ENCODE measurements around the gene MRC2. TPM values are rescaled to one million over a fixed set of nuclear protein-coding genes. Genes with fewer than 3 reads are reported as not detected.
"Not testable (repeated sequence)": the region's sequence is repeated elsewhere in the genome, so short reads cannot be mapped to it uniquely, and the experiment has no call there.

The MRC2 gene
- 10 to 100 TPM in 1 of 2 donors, 1 to 10 TPM in 1; 5.1 to 12.4 TPM for total RNA-seq
- long read RNA-seq, partial matches to known transcripts, result 7 of 7 reads
- long read RNA-seq, other reads (novel, unspliced or antisense), result 0 of 7 reads

- DNase-seq, result peak; percentile 35 to 37
- intact Hi-C loops (cut with DNase I, micrococcal nuclease), result no loop called here
- peak; percentile 33 for ATAC-seq
These were observed at the start of gene MRC2 for GRCh38 chr17:62627219-62627903. TSS of gene MRC2 (plus strand) at chr17:62627670. CDS start at chr17:62627803, 133 bp downstream.

- ATAC-seq, result no peak
- DNase-seq, result no peak
- intact Hi-C loops (cut with DNase I, micrococcal nuclease), result no loop called here
These were observed 48.5 kb upstream of the MRC2 start for GRCh38 chr17:62578757-62579487.

GRCh38 chr17:62580947-62581346 is 46.5 kb upstream of the MRC2 start:
- no peak for DNase-seq
- no peak for ATAC-seq
- intact Hi-C loops (cut with DNase I, micrococcal nuclease), result no loop called here

- DNase-seq, result no peak
- ATAC-seq, result no peak
- intact Hi-C loops (cut with DNase I, micrococcal nuclease), result no loop called here
These were observed 45.7 kb upstream of the MRC2 start for GRCh38 chr17:62581764-62582163.

GRCh38 chr17:62587554-62587953 is 39.9 kb upstream of the MRC2 start:
- DNase-seq (no peak), ATAC-seq (no peak)
- intact Hi-C loops (cut with DNase I, micrococcal nuclease), result no loop called here

- ATAC-seq (no peak), DNase-seq (no peak)
- intact Hi-C loops (cut with DNase I, micrococcal nuclease), result no loop called here
These were observed 39.4 kb upstream of the MRC2 start for GRCh38 chr17:62588109-62588508.

- no peak for DNase-seq
- no peak for ATAC-seq
- intact Hi-C loops (cut with DNase I, micrococcal nuclease), result no loop called here
These were observed 36.1 kb upstream of the MRC2 start for GRCh38 chr17:62591333-62591732.

- intact Hi-C loops (cut with DNase I, micrococcal nuclease); DNase-seq: not testable (repeated sequence)
These were observed 35.6 kb upstream of the MRC2 start for GRCh38 chr17:62591822-62592221.

GRCh38 chr17:62592341-62593099 is 35.0 kb upstream of the MRC2 start:
- intact Hi-C loops (cut with DNase I, micrococcal nuclease), result no loop called here
- no peak for ATAC-seq
- DNase-seq, result no peak

More at GRCh38 chr17:62591822-62592221, 35.6 kb upstream of the MRC2 start:
- ATAC-seq, result not testable (repeated sequence)

GRCh38 chr17:62595484-62595883 is 32.0 kb upstream of the MRC2 start:
- DNase-seq (no peak), ATAC-seq (no peak)
- intact Hi-C loops (cut with DNase I, micrococcal nuclease), result no loop called here

GRCh38 chr17:62596662-62597061 is 30.8 kb upstream of the MRC2 start:
- ATAC-seq, result no peak
- no peak for DNase-seq
- intact Hi-C loops (cut with DNase I, micrococcal nuclease), result no loop called here

- ATAC-seq (no peak), DNase-seq (no peak)
These were observed 30.3 kb upstream of the MRC2 start for GRCh38 chr17:62597150-62597549.

GRCh38 chr17:62597920-62598319 is 29.6 kb upstream of the MRC2 start:
- intact Hi-C loops (cut with DNase I, micrococcal nuclease), result no loop called here
- DNase-seq (no peak), ATAC-seq (no peak)

More at GRCh38 chr17:62597150-62597549, 30.3 kb upstream of the MRC2 start:
- intact Hi-C loops (cut with DNase I, micrococcal nuclease), result no loop called here

- intact Hi-C loops (cut with DNase I, micrococcal nuclease), result no loop called here
- ATAC-seq, result no peak
- no peak for DNase-seq
These were observed 27.4 kb upstream of the MRC2 start for GRCh38 chr17:62599964-62600657.

GRCh38 chr17:62600805-62601204 is 26.7 kb upstream of the MRC2 start:
- ATAC-seq (no peak), DNase-seq (no peak)
- intact Hi-C loops (cut with DNase I, micrococcal nuclease), result no loop called here

- DNase-seq, result no peak
- intact Hi-C loops (cut with DNase I, micrococcal nuclease), result no loop called here
- no peak for ATAC-seq
These were observed 26.0 kb upstream of the MRC2 start for GRCh38 chr17:62601471-62601870.

GRCh38 chr17:62603783-62604182 is 23.7 kb upstream of the MRC2 start:
- intact Hi-C loops (cut with DNase I, micrococcal nuclease); ATAC-seq; DNase-seq: not testable (repeated sequence)

- no peak for DNase-seq
- no peak for ATAC-seq
- intact Hi-C loops (cut with DNase I, micrococcal nuclease), result no loop called here
These were observed 21.9 kb upstream of the MRC2 start for GRCh38 chr17:62605588-62605987.

GRCh38 chr17:62611292-62611691 is 16.2 kb upstream of the MRC2 start:
- no peak for DNase-seq
- no peak for ATAC-seq
- intact Hi-C loops (cut with DNase I, micrococcal nuclease), result no loop called here

Measured in left colon (tissue), 2 donors.